H9 (cell line): Measurements from ENCODE around the gene SERPINC1. TPM values are rescaled to one million over a fixed set of nuclear protein-coding genes. Genes with fewer than 3 reads are reported as not detected.

ENCODE experiments used
- DNase-seq: peaks from one replicate; pipeline ENCODE4 v3.0.0-alpha.2; 2017
- H2AFZ ChIP-seq: one replicate; pipeline ENCODE4 v1.6.1; 2013; ENCODE audit warnings: mild to moderate bottlenecking, low read length, control low read depth, moderate library complexity
- H2AK5ac ChIP-seq: 2 replicates; pipeline ENCODE4 v1.6.1; 2013; ENCODE audit warnings: low read length, control low read depth, mixed read lengths; ENCODE audit not compliant: insufficient read length
- H2BK120ac ChIP-seq: one replicate; pipeline ENCODE4 v1.6.1; 2013; ENCODE audit warnings: low read depth, mild to moderate bottlenecking, low read length, control low read depth, inconsistent platforms; ENCODE audit not compliant: poor library complexity, severe bottlenecking
- H2BK12ac ChIP-seq: 2 replicates; pipeline ENCODE4 v1.6.1; 2013; ENCODE audit warnings: low read length, control low read depth, mixed read lengths, low read depth; ENCODE audit not compliant: insufficient read length
- H2BK15ac ChIP-seq: 2 replicates; pipeline ENCODE4 v1.6.1; 2013; ENCODE audit warnings: low read depth, low read length, control low read depth
- H2BK20ac ChIP-seq: one replicate; pipeline ENCODE4 v1.6.1; 2013; ENCODE audit warnings: low read depth, mild to moderate bottlenecking, low read length, control low read depth, inconsistent platforms; ENCODE audit not compliant: poor library complexity, severe bottlenecking
- H2BK5ac ChIP-seq: 2 replicates; pipeline ENCODE4 v1.6.1; 2013; ENCODE audit warnings: low read length, control low read depth, mixed read lengths; ENCODE audit not compliant: insufficient read length
- H3K14ac ChIP-seq: 2 replicates; pipeline ENCODE4 v1.6.1; 2013; ENCODE audit warnings: low read length, control low read depth; ENCODE audit not compliant: insufficient read depth
- H3K18ac ChIP-seq: 2 replicates; pipeline ENCODE4 v1.6.1; 2013; ENCODE audit warnings: low read depth, mild to moderate bottlenecking, mixed read lengths, low read length, control low read depth; ENCODE audit not compliant: insufficient read length
- H3K23ac ChIP-seq: 2 replicates; pipeline ENCODE4 v1.6.1; 2013; ENCODE audit warnings: low read length, control low read depth, mixed read lengths, low read depth; ENCODE audit not compliant: insufficient read length
- H3K23me2 ChIP-seq: 2 replicates; pipeline ENCODE4 v1.6.1; 2013; ENCODE audit warnings: low read depth, mild to moderate bottlenecking, mixed read lengths, low read length, control low read depth; ENCODE audit not compliant: insufficient read length, poor library complexity, severe bottlenecking
- H3K27ac ChIP-seq: 2 replicates; pipeline ENCODE4 v1.5.1; 2013; ENCODE audit warnings: low read length, control low read depth, mixed read lengths, low read depth; ENCODE audit not compliant: insufficient read length
- H3K27me3 ChIP-seq: 2 replicates; pipeline ENCODE4 v1.6.1; 2013; ENCODE audit warnings: low read length, control low read depth, inconsistent platforms; ENCODE audit not compliant: insufficient read depth
- H3K4ac ChIP-seq: 2 replicates; pipeline ENCODE4 v1.6.1; 2013; ENCODE audit warnings: low read depth, mild to moderate bottlenecking, control low read depth, inconsistent platforms, low read length, moderate library complexity
- H3K4me1 ChIP-seq: 2 replicates; pipeline ENCODE4 v1.6.1; 2013; ENCODE audit warnings: low read length, control low read depth, inconsistent platforms; ENCODE audit not compliant: insufficient read depth
- H3K4me2 ChIP-seq: 2 replicates; pipeline ENCODE4 v1.6.1; 2013; ENCODE audit warnings: low read length, control low read depth, mixed read lengths; ENCODE audit not compliant: insufficient read length, insufficient read depth
- H3K56ac ChIP-seq: 2 replicates; pipeline ENCODE4 v1.6.1; 2013; ENCODE audit warnings: low read depth, mild to moderate bottlenecking, mixed read lengths, low read length, control low read depth; ENCODE audit not compliant: insufficient read length
- H3K79me1 ChIP-seq: 2 replicates; pipeline ENCODE4 v1.6.1; 2013; ENCODE audit warnings: low read depth, mild to moderate bottlenecking, moderate library complexity, low read length, control low read depth, inconsistent platforms; ENCODE audit not compliant: insufficient read depth, poor library complexity, severe bottlenecking
- H3K79me2 ChIP-seq: 2 replicates; pipeline ENCODE4 v1.6.1; 2013; ENCODE audit warnings: low read length, control low read depth, inconsistent platforms; ENCODE audit not compliant: insufficient read depth
- H3K9ac ChIP-seq: 2 replicates; pipeline ENCODE4 v1.6.1; 2013; ENCODE audit warnings: low read length, control low read depth, mixed read lengths; ENCODE audit not compliant: insufficient read length; ENCODE audit errors: extremely low read depth
- H3K9me3 ChIP-seq: one replicate; pipeline ENCODE4 v1.6.1; 2013; ENCODE audit warnings: low read depth, low read length, inconsistent platforms; ENCODE audit not compliant: control insufficient read depth
- H3T11ph ChIP-seq: one replicate; pipeline ENCODE4 v1.6.1; 2013; ENCODE audit warnings: mild to moderate bottlenecking, low read length, control low read depth, inconsistent platforms
- H4K20me1 ChIP-seq: one replicate; pipeline ENCODE4 v1.6.1; 2013; ENCODE audit not compliant: control insufficient read depth, insufficient read length, insufficient read depth
- H4K5ac ChIP-seq: 2 replicates; pipeline ENCODE4 v1.6.1; 2013; ENCODE audit warnings: low read depth, mild to moderate bottlenecking, mixed read lengths, low read length, control low read depth; ENCODE audit not compliant: insufficient read length
- H4K8ac ChIP-seq: replicated peaks from 2 replicates; pipeline ENCODE4 v1.6.1; 2013; ENCODE audit warnings: low read length, control low read depth, mixed read lengths, low read depth; ENCODE audit not compliant: insufficient read length
- H4K91ac ChIP-seq: 2 replicates; pipeline ENCODE4 v1.6.1; 2013; ENCODE audit warnings: low read depth, mild to moderate bottlenecking, moderate library complexity, mixed read lengths, low read length, control low read depth; ENCODE audit not compliant: insufficient read length
- H3K27ac Mint-ChIP-seq, 3 experiments: 2 replicates in 2 of 3; 3 replicates in 1 of 3; pipeline ENCODE4 v1.8.0; 2020 to 2021; ENCODE audit warnings: mixed read lengths in 3 of 3, mild to moderate bottlenecking in 1 of 3, moderate library complexity in 1 of 3
- H3K27me3 Mint-ChIP-seq: 2 replicates; pipeline ENCODE4 v1.8.0; 2021; ENCODE audit warnings: low read depth, mild to moderate bottlenecking, moderate library complexity, mixed read lengths
- H3K36me3 Mint-ChIP-seq, 3 experiments: 2 replicates in 2 of 3; 3 replicates in 1 of 3; pipeline ENCODE4 v1.8.0; 2020 to 2021; ENCODE audit warnings: low read depth in 3 of 3, mixed read lengths in 3 of 3; ENCODE audit not compliant: insufficient read depth in 1 of 3
- H3K4me1 Mint-ChIP-seq, 2 experiments: 2 replicates each; pipeline ENCODE4 v1.8.0; 2020; ENCODE audit warnings: mixed read lengths in 2 of 2
- H3K4me3 Mint-ChIP-seq, 2 experiments: 2 replicates in 1 of 2; 3 replicates in 1 of 2; pipeline ENCODE4 v1.8.0; 2020 to 2021; ENCODE audit warnings: mild to moderate bottlenecking in 2 of 2, mixed read lengths in 2 of 2, moderate library complexity in 1 of 2
- H3K9me3 Mint-ChIP-seq, 2 experiments: 2 replicates in 1 of 2; 3 replicates in 1 of 2; pipeline ENCODE4 v1.8.0; 2020; ENCODE audit warnings: mild to moderate bottlenecking in 2 of 2, mixed read lengths in 2 of 2, moderate library complexity in 1 of 2
- CTCF ChIP-seq: fragments of 200-600 bp; sonication (generic); conservative IDR thresholded peaks from 3 replicates; pipeline ENCODE4 v1.8.0; 2021; ENCODE audit warnings: antibody characterized with exemption, mild to moderate bottlenecking
- WGBS: extraction: QIAGEN DNeasy Blood & Tissue Kit; methylation state at CpG from one replicate; pipeline ENCODE4 v1.1.7; 2013; ENCODE audit warnings: missing lambda C conversion rate, low lambda C conversion rate, mixed read lengths; ENCODE audit not compliant: insufficient read length; ENCODE audit errors: extremely low coverage; 5-methylcytosine and 5-hydroxymethylcytosine counted together
- total RNA-seq: library from RNA; stranded (reverse); gene quantifications from 2 replicates; pipeline ENCODE4 v1.2.1, GENCODE V29; 2021

SERPINC1 gene
- total RNA-seq, 1 experiment from 2014 or later: not detected

DNA sequence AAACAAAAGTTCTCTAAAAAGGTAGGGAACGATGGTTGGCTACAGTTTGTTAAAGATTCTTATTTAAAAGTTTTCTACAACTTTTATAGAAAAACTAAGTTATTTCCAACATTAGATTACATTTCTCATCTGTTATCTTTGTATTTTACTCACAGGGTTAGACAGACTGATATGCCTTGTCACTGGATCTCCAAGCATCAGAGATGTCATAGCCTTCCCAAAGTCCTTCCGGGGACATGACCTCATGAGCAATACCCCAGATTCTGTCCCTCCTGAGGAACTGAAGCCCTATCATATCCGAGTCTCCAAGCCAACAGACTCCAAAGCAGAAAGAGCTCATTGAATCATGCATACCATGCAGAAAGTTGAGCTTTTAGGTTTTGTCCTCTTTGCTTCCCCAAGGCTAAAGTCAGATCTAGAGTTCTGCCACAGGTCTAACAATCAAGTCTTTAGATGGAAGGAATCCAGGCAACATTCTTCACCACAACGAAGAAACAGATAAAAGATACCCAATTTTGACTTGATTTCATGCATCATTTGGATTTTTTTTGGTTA, 59.7 kb downstream of the SERPINC1 start:
- H4K8ac ChIP-seq: no peak overlapping the region
- no peak overlapping the region for H3K4me2 ChIP-seq
- H3K23ac ChIP-seq: no peak overlapping the region
- H2BK120ac ChIP-seq: no peak overlapping the region
- no peaks in the 10 kb centered on the region for H3K79me1 ChIP-seq
- Mint-ChIP-seq H3K4me1 (peaks cover 9 to 10% of the 10 kb centered on the region in 2 experiments), H3K27me3 (no peaks in the 10 kb centered on the region), H3K27ac (no peak overlapping the region; a peak in 1 of 7 replicates), H3K9me3 (no peaks in the 10 kb centered on the region), H3K36me3 (peaks cover 21 to 69% (median 50%) of the 10 kb centered on the region in 3 experiments), H3K4me3 (no peak overlapping the region)
- no peak overlapping the region for H3K56ac ChIP-seq
- no peak overlapping the region for H3K27ac ChIP-seq
- H3K9ac ChIP-seq: no peak overlapping the region
- no peak overlapping the region for H2BK20ac ChIP-seq
- no peaks in the 10 kb centered on the region for H4K20me1 ChIP-seq
- H3K4me1 ChIP-seq: no peaks in the 10 kb centered on the region; the same call in 1 of the 2 replicates
- H3K23me2 ChIP-seq: no peaks in the 10 kb centered on the region
- H3K79me2 ChIP-seq: no peaks in the 10 kb centered on the region
- no peak overlapping the region for H2AK5ac ChIP-seq
- H2BK15ac ChIP-seq: no peak overlapping the region
- H2BK5ac ChIP-seq: no peak overlapping the region
- no peak overlapping the region for H3K14ac ChIP-seq
- H4K5ac ChIP-seq: no peak overlapping the region
- WGBS: no CpG with 5 or more reads among the region's 4 CpGs
- TF ChIP-seq CTCF: no peak
- DNase-seq: no peak
- no peak overlapping the region for H3K4ac ChIP-seq
- H2BK12ac ChIP-seq: no peak overlapping the region
- no peaks in the 10 kb centered on the region for H3K27me3 ChIP-seq
- H3K18ac ChIP-seq: no peak overlapping the region
- no peaks in the 10 kb centered on the region for H3K9me3 ChIP-seq
- H4K91ac ChIP-seq: no peak overlapping the region
- H2AFZ ChIP-seq: no peak overlapping the region
- H3T11ph ChIP-seq: no peak overlapping the region
